HEK293 (cell line): ENCODE data around the gene TTC39C.

Experiments
- CTCF ChIA-PET: fragments of 350-600 bp; formaldehyde crosslinking; extraction: SDS; loops from one replicate; lab custom pipeline; 2021; ENCODE audit warnings: antibody characterized with exemption; lab: Yijun Ruan, JAX
- POLR2A ChIA-PET: fragments of 300-600 bp; formaldehyde crosslinking; extraction: SDS; loops from one replicate; lab custom pipeline; 2020; ENCODE audit warnings: antibody characterized with exemption, inconsistent platforms; lab: Yijun Ruan, JAX
- H3K27ac ChIP-seq: fragments of 200-500 bp; sonication (Bioruptor generic); 2 replicates; pipeline ENCODE4 v1.5.1; 2014; ENCODE audit warnings: low read depth, low read length, control low read depth, inconsistent platforms; ENCODE audit errors: extremely low read depth
- H3K36me3 ChIP-seq, 2 experiments: fragments of 200-500 bp in 1 of 2; sonication (Bioruptor generic) in 1 of 2; 1 replicate in 1 of 2; 2 replicates in 1 of 2; pipeline ENCODE4 v1.5.1; 2014 to 2017; ENCODE audit warnings: inconsistent platforms in 2 of 2, low read length in 2 of 2; ENCODE audit not compliant: control insufficient read depth in 2 of 2, insufficient read depth in 1 of 2
- H3K4me1 ChIP-seq: fragments of 200-500 bp; sonication (Bioruptor generic); 2 replicates; pipeline ENCODE4 v1.5.1; 2014; ENCODE audit warnings: mild to moderate bottlenecking, low read length, inconsistent platforms; ENCODE audit not compliant: control insufficient read depth, insufficient read depth
- H3K4me3 ChIP-seq: 2 replicates; pipeline ENCODE4 v1.5.1; 2011; ENCODE audit warnings: low read depth, mild to moderate bottlenecking, control low read depth, low read length, moderate library complexity
- H3K9me3 ChIP-seq: fragments of 200-500 bp; sonication (Bioruptor generic); 2 replicates; pipeline ENCODE4 v1.5.1; 2014; ENCODE audit warnings: low read depth, low read length, inconsistent platforms; ENCODE audit not compliant: control insufficient read depth, insufficient read depth
- BCL11A ChIP-seq: fragments of 450-650 bp; formaldehyde crosslinking; IDR thresholded peaks from 2 replicates; pipeline ENCODE4 v1.5.1; 2016; ENCODE audit warnings: low read depth, missing biosample characterization, missing genetic modification characterization
- FEZF1 ChIP-seq: fragments of 450-650 bp; formaldehyde crosslinking; IDR thresholded peaks from 2 replicates; pipeline ENCODE4 v1.5.1; 2016; ENCODE audit warnings: missing biosample characterization, missing genetic modification characterization
- GLIS1 ChIP-seq: fragments of 450-650 bp; formaldehyde crosslinking; IDR thresholded peaks from 2 replicates; pipeline ENCODE4 v1.5.1; 2016; ENCODE audit warnings: missing biosample characterization, missing genetic modification characterization
- KLF16 ChIP-seq: fragments of 450-650 bp; formaldehyde crosslinking; IDR thresholded peaks from 2 replicates; pipeline ENCODE4 v1.5.1; 2017; ENCODE audit warnings: missing biosample characterization, missing genetic modification characterization
- REST ChIP-seq: fragments of 450-650 bp; formaldehyde crosslinking; IDR thresholded peaks from 2 replicates; pipeline ENCODE4 v1.5.1; 2016; ENCODE audit warnings: missing biosample characterization, missing genetic modification characterization
- ZBTB17 ChIP-seq: fragments of 450-650 bp; formaldehyde crosslinking; IDR thresholded peaks from 2 replicates; pipeline ENCODE4 v1.5.1; 2016; ENCODE audit warnings: missing biosample characterization, missing genetic modification characterization
- ZBTB49 ChIP-seq: fragments of 450-650 bp; formaldehyde crosslinking; IDR thresholded peaks from 2 replicates; pipeline ENCODE4 v1.5.1; 2016; ENCODE audit warnings: missing biosample characterization, missing genetic modification characterization, low read depth
- ZFHX2 ChIP-seq: fragments of 450-650 bp; formaldehyde crosslinking; conservative IDR thresholded peaks from 2 replicates; pipeline ENCODE4 v1.5.1; 2016; ENCODE audit warnings: missing biosample characterization, missing genetic modification characterization
- ZNF112 ChIP-seq: fragments of 450-650 bp; formaldehyde crosslinking; IDR thresholded peaks from 2 replicates; pipeline ENCODE4 v1.5.0; 2017; ENCODE audit warnings: missing biosample characterization, missing genetic modification characterization
- ZNF175 ChIP-seq: fragments of 450-650 bp; formaldehyde crosslinking; IDR thresholded peaks from 2 replicates; pipeline ENCODE4 v1.5.1; 2016; ENCODE audit warnings: missing biosample characterization, missing genetic modification characterization
- ZNF2 ChIP-seq: fragments of 450-650 bp; formaldehyde crosslinking; IDR thresholded peaks from 2 replicates; pipeline ENCODE4 v1.5.1; 2016; ENCODE audit warnings: missing biosample characterization, missing genetic modification characterization
- ZNF266 ChIP-seq: fragments of 450-650 bp; formaldehyde crosslinking; IDR thresholded peaks from 2 replicates; pipeline ENCODE4 v1.5.1; 2016; ENCODE audit warnings: missing biosample characterization, missing genetic modification characterization, low read depth
- ZNF292 ChIP-seq: fragments of 450-650 bp; formaldehyde crosslinking; IDR thresholded peaks from 2 replicates; pipeline ENCODE4 v1.5.1; 2016; ENCODE audit warnings: low read depth, missing biosample characterization, missing genetic modification characterization, borderline replicate concordance
- ZNF311 ChIP-seq: fragments of 450-650 bp; formaldehyde crosslinking; IDR thresholded peaks from 2 replicates; pipeline ENCODE4 v1.5.1; 2017; ENCODE audit warnings: missing biosample characterization, missing genetic modification characterization, borderline replicate concordance
- ZNF610 ChIP-seq: fragments of 450-650 bp; formaldehyde crosslinking; IDR thresholded peaks from 2 replicates; pipeline ENCODE4 v1.5.1; 2016; ENCODE audit warnings: missing biosample characterization, missing genetic modification characterization, borderline replicate concordance
- ZNF692 ChIP-seq: fragments of 450-650 bp; formaldehyde crosslinking; IDR thresholded peaks from 2 replicates; pipeline ENCODE4 v1.5.1; 2016; ENCODE audit warnings: missing biosample characterization, missing genetic modification characterization
- ZNF747 ChIP-seq: fragments of 450-650 bp; formaldehyde crosslinking; IDR thresholded peaks from 2 replicates; pipeline ENCODE4 v1.5.1; 2016; ENCODE audit warnings: missing biosample characterization, missing genetic modification characterization
- ZSCAN16 ChIP-seq: fragments of 450-650 bp; formaldehyde crosslinking; IDR thresholded peaks from 2 replicates; pipeline ENCODE4 v1.5.1; 2016; ENCODE audit warnings: missing biosample characterization, missing genetic modification characterization
- TF ChIP-seq, protein P1 (sequence below): fragments of 450-650 bp; formaldehyde crosslinking; IDR thresholded peaks from 2 replicates; pipeline ENCODE4 v1.5.1; 2016; ENCODE audit warnings: missing biosample characterization, missing genetic modification characterization, borderline replicate concordance
- TF ChIP-seq, protein P2 (sequence below): fragments of 450-650 bp; formaldehyde crosslinking; IDR thresholded peaks from 2 replicates; pipeline ENCODE4 v1.5.1; 2017; ENCODE audit warnings: missing biosample characterization, mild to moderate bottlenecking, missing genetic modification characterization, moderate library complexity

TTC39C gene

GRCh38 chr18:24095976-24096375, 81.4 kb downstream of the TTC39C start:
- H3K36me3 ChIP-seq: peaks cover 0 to 5% of the 10 kb centered on the region in 2 experiments; a peak in 2 of 3 replicates
- CTCF ChIA-PET: interaction anchor here (0.7 kb wide), 1 partner anchor 133 kb away, joined by 3 read pairs; no protein-coding TSS in a partner anchor
- TF ChIP-seq FEZF1 (no peak), ZNF266 (tag by site-specific recombination) (no peak), ZNF112 (no peak), ZNF747 (tag by site-specific recombination) (no peak), REST (tag by site-specific recombination) (no peak), ZNF311 (tag by site-specific recombination) (no peak), ZNF2 (no peak), ZBTB49 (tag by site-specific recombination) (no peak), ZNF292 (tag by site-specific recombination) (no peak), ZBTB17 (tag by site-specific recombination) (no peak), BCL11A (tag by site-specific recombination) (no peak), ZNF692 (tag by site-specific recombination) (no peak), ZNF610 (tag by site-specific recombination) (no peak), ZSCAN16 (tag by site-specific recombination) (no peak)
- TF ChIP-seq, protein P1, sequence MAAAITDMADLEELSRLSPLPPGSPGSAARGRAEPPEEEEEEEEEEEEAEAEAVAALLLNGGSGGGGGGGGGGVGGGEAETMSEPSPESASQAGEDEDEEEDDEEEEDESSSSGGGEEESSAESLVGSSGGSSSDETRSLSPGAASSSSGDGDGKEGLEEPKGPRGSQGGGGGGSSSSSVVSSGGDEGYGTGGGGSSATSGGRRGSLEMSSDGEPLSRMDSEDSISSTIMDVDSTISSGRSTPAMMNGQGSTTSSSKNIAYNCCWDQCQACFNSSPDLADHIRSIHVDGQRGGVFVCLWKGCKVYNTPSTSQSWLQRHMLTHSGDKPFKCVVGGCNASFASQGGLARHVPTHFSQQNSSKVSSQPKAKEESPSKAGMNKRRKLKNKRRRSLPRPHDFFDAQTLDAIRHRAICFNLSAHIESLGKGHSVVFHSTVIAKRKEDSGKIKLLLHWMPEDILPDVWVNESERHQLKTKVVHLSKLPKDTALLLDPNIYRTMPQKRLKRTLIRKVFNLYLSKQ (tag by site-specific recombination): no peak
- H3K9me3 ChIP-seq: no peaks in the 10 kb centered on the region
- no peak overlapping the region for H3K27ac ChIP-seq
- no peaks in the 10 kb centered on the region for H3K4me1 ChIP-seq
- H3K4me3 ChIP-seq: no peak overlapping the region
- POLR2A ChIA-PET: no interaction called here

DNA sequence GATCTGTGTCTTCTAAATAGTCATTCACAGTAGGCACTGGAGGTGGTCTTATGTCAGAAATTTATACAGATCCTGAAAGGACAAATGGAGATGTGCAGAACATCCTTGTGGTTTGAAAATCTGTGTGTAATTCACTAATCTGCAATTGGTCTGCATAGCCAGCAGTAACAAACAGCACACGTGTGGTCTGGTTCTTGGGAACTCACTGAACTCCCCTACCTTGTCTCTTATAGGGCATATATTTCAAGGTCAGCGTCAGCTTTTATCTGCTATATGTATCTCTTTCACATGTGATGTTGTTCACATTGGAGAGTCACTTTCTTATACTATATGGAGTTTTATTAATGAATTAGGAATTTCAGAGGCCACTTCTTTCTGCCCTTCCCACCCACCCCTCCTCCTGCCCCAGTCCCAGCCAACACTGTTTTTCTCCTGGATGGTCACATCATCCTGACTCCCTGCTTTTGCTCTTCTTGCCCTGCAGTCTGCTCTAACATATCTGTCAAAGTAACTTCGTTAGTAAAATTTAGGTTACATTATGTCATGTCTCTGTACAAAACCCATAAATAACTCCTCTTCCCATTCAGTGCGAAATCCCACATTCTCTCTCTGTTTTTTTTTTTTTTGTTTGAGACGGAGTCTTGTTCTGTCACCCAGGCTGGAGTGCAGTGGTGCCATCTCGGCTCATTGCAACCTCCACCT, 88.9 kb downstream of the TTC39C start:
- POLR2A ChIA-PET: interaction anchor here (1.3 kb wide), 1 partner anchor 35 kb away, joined by 3 read pairs; the partner anchor contains the start of gene CABYR
- no peak overlapping the region for H3K27ac ChIP-seq
- H3K36me3 ChIP-seq: peaks cover 0 to 4% of the 10 kb centered on the region in 2 experiments; a peak in 2 of 3 replicates
- CTCF ChIA-PET: interaction anchor here (0.6 to 0.9 kb wide), 2 partner anchors 10 to 16 kb away, joined by 3 to 5 read pairs; no protein-coding TSS in a partner anchor
- H3K9me3 ChIP-seq: no peaks in the 10 kb centered on the region
- H3K4me1 ChIP-seq: no peaks in the 10 kb centered on the region
- H3K4me3 ChIP-seq: no peak overlapping the region
- TF ChIP-seq ZNF175 (tag by site-specific recombination): no peak
- TF ChIP-seq GLIS1 (tag by site-specific recombination): no peak
- TF ChIP-seq, protein P2, sequence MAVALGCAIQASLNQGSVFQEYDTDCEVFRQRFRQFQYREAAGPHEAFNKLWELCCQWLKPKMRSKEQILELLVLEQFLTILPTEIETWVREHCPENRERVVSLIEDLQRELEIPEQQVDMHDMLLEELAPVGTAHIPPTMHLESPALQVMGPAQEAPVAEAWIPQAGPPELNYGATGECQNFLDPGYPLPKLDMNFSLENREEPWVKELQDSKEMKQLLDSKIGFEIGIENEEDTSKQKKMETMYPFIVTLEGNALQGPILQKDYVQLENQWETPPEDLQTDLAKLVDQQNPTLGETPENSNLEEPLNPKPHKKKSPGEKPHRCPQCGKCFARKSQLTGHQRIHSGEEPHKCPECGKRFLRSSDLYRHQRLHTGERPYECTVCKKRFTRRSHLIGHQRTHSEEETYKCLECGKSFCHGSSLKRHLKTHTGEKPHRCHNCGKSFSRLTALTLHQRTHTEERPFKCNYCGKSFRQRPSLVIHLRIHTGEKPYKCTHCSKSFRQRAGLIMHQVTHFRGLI: no peak
- TF ChIP-seq KLF16 (tag by site-specific recombination): no peak
- no peak for TF ChIP-seq ZFHX2 (tag by site-specific recombination)
